CD4-positive, alpha-beta T cell treated with Interleukin-6 for 4 hours (primary cell): ENCODE results near the gene COL20A1.
"Not testable (repeated sequence)": the region's sequence is repeated elsewhere in the genome, so short reads cannot be mapped to it uniquely, and the experiment has no call there.

Experiments
- DNase-seq: peaks from one replicate; pipeline ENCODE4 v3.0.0-alpha.2; 2020; ENCODE audit warnings: mixed read lengths

The COL20A1 gene

GRCh38 chr20:63321148-63321831, 28.3 kb downstream of the COL20A1 start:
- no peak for DNase-seq

- no peak for DNase-seq
Measured at GRCh38 chr20:63322146-63322932, 29.4 kb downstream of the COL20A1 start.

- DNase-seq, result no peak
Measured at GRCh38 chr20:63322933-63323273, 29.9 kb downstream of the COL20A1 start.

GRCh38 chr20:63323357-63323981, 30.5 kb downstream of the COL20A1 start:
- DNase-seq, result no peak

GRCh38 chr20:63325021-63325471, 32.1 kb downstream of the COL20A1 start:
- DNase-seq, result no peak

GRCh38 chr20:63325554-63326313, 32.7 kb downstream of the COL20A1 start:
- DNase-seq, result no peak

- DNase-seq, result no peak
Measured at GRCh38 chr20:63326314-63327230, 33.6 kb downstream of the COL20A1 start.

GRCh38 chr20:63327231-63327745, 34.3 kb downstream of the COL20A1 start:
- DNase-seq, result no peak

GRCh38 chr20:63328026-63328700, 35.2 kb downstream of the COL20A1 start:
- no peak for DNase-seq

- no peak for DNase-seq
Measured at GRCh38 chr20:63328718-63329275, 35.8 kb downstream of the COL20A1 start.

GRCh38 chr20:63329331-63330083, 36.5 kb downstream of the COL20A1 start:
- no peak for DNase-seq

- DNase-seq, result no peak
Measured at GRCh38 chr20:63330084-63330760, 37.2 kb downstream of the COL20A1 start.

- DNase-seq, result no peak
Measured at GRCh38 chr20:63330940-63331339, 38.0 kb downstream of the COL20A1 start.

GRCh38 chr20:63331741-63332400, 38.9 kb downstream of the COL20A1 start:
- DNase-seq, result no peak

GRCh38 chr20:63332488-63333240, 39.7 kb downstream of the COL20A1 start:
- no peak for DNase-seq

- no peak for DNase-seq
Measured at GRCh38 chr20:63333241-63333836, 40.4 kb downstream of the COL20A1 start.

GRCh38 chr20:63334356-63334755, 41.4 kb downstream of the COL20A1 start:
- DNase-seq, result no peak

GRCh38 chr20:63335060-63335459, 42.1 kb downstream of the COL20A1 start:
- DNase-seq, result not testable (repeated sequence)
